ENCODE measurements around the gene PLVAP. TPM values are rescaled to one million over a fixed set of nuclear protein-coding genes. Genes with fewer than 3 reads are reported as not detected.

The PLVAP gene
- total RNA-seq, 1 donor from 2014 or later = 0.94 TPM

DNA sequence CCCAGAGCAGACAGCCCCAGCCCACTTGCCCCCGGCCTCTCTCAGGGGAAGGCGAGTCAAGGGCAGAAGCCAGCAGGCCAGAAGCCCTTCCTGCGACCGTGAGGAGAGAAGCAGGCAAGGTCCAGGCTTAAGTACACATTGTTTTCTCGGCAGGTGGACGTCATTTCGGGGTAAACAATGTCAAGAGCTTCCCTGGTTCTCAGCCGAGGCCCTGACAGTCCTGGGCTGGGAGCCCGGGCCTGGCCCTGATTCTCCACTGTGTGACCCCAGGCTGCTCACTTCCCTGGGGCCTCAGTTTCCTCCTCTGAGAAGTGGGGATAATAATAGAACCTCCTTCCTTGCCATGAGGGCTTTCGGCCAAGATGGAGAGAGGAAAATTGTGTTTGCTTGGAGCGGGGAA lies 19.4 kb downstream of the PLVAP start:
- TF ChIP-seq, protein P1, sequence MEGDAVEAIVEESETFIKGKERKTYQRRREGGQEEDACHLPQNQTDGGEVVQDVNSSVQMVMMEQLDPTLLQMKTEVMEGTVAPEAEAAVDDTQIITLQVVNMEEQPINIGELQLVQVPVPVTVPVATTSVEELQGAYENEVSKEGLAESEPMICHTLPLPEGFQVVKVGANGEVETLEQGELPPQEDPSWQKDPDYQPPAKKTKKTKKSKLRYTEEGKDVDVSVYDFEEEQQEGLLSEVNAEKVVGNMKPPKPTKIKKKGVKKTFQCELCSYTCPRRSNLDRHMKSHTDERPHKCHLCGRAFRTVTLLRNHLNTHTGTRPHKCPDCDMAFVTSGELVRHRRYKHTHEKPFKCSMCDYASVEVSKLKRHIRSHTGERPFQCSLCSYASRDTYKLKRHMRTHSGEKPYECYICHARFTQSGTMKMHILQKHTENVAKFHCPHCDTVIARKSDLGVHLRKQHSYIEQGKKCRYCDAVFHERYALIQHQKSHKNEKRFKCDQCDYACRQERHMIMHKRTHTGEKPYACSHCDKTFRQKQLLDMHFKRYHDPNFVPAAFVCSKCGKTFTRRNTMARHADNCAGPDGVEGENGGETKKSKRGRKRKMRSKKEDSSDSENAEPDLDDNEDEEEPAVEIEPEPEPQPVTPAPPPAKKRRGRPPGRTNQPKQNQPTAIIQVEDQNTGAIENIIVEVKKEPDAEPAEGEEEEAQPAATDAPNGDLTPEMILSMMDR (IDR thresholded peaks at IDR 0.05; ENCODE audit: unreplicated experiment) = no peak
- H3K27me3 Mint-ChIP-seq (ENCODE audit: low read depth) = peaks cover 2% of the 10 kb centered on the region
- no peaks in the 10 kb centered on the region for H3K4me1 Mint-ChIP-seq
- H3K4me3 Mint-ChIP-seq = no peak overlapping the region
- no peak for DNase-seq (ENCODE audit: low spot score in 2 of 2, unreplicated experiment in 2 of 2)
- H3K9me3 Mint-ChIP-seq = no peaks in the 10 kb centered on the region
- H3K36me3 Mint-ChIP-seq = no peaks in the 10 kb centered on the region
- H3K27ac Mint-ChIP-seq = no peak overlapping the region

DNA sequence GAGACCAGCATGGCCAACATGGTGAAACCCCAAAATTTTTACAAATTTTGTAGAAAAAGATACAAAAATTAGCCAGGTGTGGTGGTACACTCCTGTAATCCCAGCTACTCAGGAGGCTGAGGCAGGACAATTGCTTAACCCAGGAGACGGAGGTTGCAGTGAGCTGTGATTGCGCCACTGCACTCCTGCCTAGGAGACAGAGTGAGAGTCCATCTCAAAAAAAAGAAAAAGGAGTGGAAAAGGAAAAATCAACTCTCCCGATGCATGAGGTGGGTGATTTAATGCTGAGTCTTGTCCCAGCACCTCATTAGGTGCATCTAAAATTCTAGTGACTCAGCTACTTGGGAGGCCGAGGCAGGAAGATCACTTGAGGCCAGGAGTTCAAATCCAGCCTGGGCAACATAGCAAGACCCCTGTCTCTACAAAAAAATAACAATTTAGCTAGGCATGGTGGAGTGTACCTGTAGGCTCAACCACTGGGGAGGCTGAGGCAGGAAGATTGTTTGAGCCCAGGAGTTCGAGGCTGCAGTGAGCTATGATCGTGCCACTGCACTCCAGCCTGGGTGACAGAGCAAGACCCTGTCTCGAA lies 20.0 kb downstream of the PLVAP start:
- H3K4me1 Mint-ChIP-seq = no peaks in the 10 kb centered on the region
- no peaks in the 10 kb centered on the region for H3K9me3 Mint-ChIP-seq
- no peak for DNase-seq (ENCODE audit: low spot score in 2 of 2, unreplicated experiment in 2 of 2)
- no peak overlapping the region for H3K4me3 Mint-ChIP-seq
- TF ChIP-seq, protein P1 (IDR thresholded peaks at IDR 0.05; ENCODE audit: unreplicated experiment) = no peak
- no peak overlapping the region for H3K27ac Mint-ChIP-seq
- no peaks in the 10 kb centered on the region for H3K36me3 Mint-ChIP-seq
- H3K27me3 Mint-ChIP-seq (ENCODE audit: low read depth) = peaks cover 1% of the 10 kb centered on the region

DNA sequence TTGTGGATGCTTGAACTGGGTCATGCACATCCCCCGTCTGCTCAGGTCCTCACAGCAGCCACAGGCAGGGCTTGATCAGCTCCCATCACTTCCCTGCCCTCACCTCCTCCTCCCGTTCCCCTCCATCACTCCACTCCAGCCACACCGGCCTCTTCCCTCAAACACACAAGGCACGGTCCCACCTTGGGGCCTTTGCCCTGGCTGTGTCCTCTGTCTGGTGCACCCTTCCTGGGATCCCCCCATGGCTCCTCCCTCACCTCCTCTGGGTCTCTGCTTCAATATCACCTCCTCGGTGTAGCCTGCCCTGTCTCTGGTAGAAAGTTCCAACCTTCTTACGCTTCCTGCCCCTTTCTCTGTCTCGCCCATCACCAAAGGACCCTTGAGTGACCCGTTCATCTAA lies 23.8 kb downstream of the PLVAP start:
- H3K36me3 Mint-ChIP-seq = no peaks in the 10 kb centered on the region
- no peak overlapping the region for H3K27ac Mint-ChIP-seq
- H3K4me1 Mint-ChIP-seq = peaks cover 4% of the 10 kb centered on the region
- peaks cover 4% of the 10 kb centered on the region for H3K27me3 Mint-ChIP-seq (ENCODE audit: low read depth)
- no peak for DNase-seq (ENCODE audit: low spot score in 2 of 2, unreplicated experiment in 2 of 2)
- TF ChIP-seq, protein P1 (IDR thresholded peaks at IDR 0.05; ENCODE audit: unreplicated experiment) = no peak
- H3K9me3 Mint-ChIP-seq = no peaks in the 10 kb centered on the region
- no peak overlapping the region for H3K4me3 Mint-ChIP-seq

DNA sequence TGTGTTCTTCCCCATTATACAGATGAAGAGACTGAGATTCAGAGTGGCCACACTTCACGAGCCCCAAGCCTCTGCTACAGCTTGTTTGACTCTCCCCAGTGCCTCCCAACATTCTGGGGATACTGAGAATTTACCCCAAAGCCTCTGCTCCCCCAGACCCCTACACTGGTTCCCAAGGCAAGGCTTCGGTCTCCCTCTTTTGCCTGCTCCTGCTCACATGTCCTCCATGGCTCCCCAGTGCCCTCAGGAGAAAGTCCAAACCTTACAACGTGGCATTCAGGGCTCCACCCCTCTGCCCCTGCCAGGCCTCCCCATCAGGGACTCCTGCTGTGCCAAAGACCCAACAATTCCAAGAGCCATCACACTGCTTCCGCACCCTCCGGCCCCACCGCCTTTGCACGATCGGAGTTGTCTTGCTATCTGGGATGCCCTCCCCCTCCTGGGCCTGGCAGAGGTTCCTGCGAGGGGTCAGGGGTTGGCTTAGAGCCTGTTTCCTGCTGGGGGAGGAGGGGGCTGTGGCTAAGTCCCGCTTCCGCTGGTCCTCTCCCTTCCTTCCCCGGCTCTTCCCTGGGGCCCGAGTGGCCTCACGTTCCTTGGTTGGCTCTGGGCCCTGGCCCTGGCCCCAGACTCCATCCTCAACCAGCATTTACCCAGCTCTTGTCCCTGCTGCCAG lies 24.4 kb downstream of the PLVAP start:
- no peak overlapping the region for H3K4me3 Mint-ChIP-seq
- TF ChIP-seq, protein P1 (IDR thresholded peaks at IDR 0.05; ENCODE audit: unreplicated experiment) = no peak

DNA sequence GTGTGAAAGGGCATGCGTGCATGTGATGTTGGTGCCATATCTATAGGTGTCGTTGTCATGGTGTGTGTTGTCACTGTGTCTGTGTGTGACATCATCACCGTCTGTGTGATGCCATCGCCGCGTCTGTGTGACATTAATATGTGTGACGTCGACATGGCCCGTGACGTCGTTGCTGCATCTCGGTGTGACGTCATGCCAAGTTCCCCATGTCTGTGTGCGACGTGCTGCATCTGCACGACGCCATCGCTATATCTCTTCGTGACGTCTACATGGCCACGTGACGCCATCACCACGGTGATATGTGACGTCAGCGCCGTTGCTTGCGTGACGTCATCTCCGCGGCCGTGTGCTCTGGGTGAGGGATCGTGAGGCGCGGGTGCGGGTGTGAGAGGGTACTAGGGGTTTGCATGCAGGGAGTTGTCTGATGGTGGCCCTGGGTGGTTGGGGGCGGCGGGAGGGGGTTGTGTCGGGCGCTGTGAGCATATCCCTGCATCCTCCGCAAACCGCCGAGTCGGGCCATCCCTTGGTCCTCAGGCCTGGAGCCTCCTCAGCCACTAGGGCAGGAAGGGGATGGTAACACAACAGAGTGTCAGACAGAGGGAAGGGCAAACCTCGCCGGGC lies 25.2 kb downstream of the PLVAP start:
- Mint-ChIP-seq H3K4me3 (no peak overlapping the region), H3K27ac (no peak overlapping the region), H3K27me3 (ENCODE audit: low read depth) (peaks cover 8% of the 10 kb centered on the region), H3K36me3 (no peaks in the 10 kb centered on the region), H3K9me3 (no peaks in the 10 kb centered on the region), H3K4me1 (peaks cover 4% of the 10 kb centered on the region)
- no peak for DNase-seq (ENCODE audit: low spot score in 2 of 2, unreplicated experiment in 2 of 2)
- TF ChIP-seq, protein P1 (IDR thresholded peaks at IDR 0.05; ENCODE audit: unreplicated experiment) = no peak

More for the DNA sequence above, 24.4 kb downstream of the PLVAP start:
- Mint-ChIP-seq H3K4me1 (peaks cover 4% of the 10 kb centered on the region), H3K27me3 (ENCODE audit: low read depth) (peaks cover 6% of the 10 kb centered on the region), H3K27ac (no peak overlapping the region), H3K36me3 (no peaks in the 10 kb centered on the region), H3K9me3 (no peaks in the 10 kb centered on the region)
- no peak for DNase-seq (ENCODE audit: low spot score in 2 of 2, unreplicated experiment in 2 of 2)
